OCI-LY1 (cell line): Measurements from ENCODE around the gene TTC31.

Source experiments
- H2AFZ ChIP-seq: fragments of 200-600 bp; sonication (generic), shearing (Covaris generic); 2 replicates; pipeline ENCODE4 v1.6.0; 2014; ENCODE audit warnings: antibody characterized with exemption, mild to moderate bottlenecking, low read length
- H3F3A ChIP-seq: fragments of 200-600 bp; sonication (generic), shearing (Covaris generic); 2 replicates; pipeline ENCODE4 v1.6.0; 2014; ENCODE audit warnings: mild to moderate bottlenecking, antibody characterized with exemption, low read length, moderate library complexity; ENCODE audit not compliant: insufficient read depth
- H3K27ac ChIP-seq: fragments of 200-600 bp; sonication (generic); 2 replicates; pipeline ENCODE4 v1.5.1; 2014; ENCODE audit warnings: low read length, mixed run types, mild to moderate bottlenecking, low read depth; ENCODE audit not compliant: poor library complexity, severe bottlenecking
- H3K27me3 ChIP-seq: fragments of 200-600 bp; sonication (generic); 2 replicates; pipeline ENCODE4 v1.6.0; 2014; ENCODE audit warnings: antibody characterized with exemption, mild to moderate bottlenecking, low read length, moderate library complexity; ENCODE audit not compliant: insufficient read depth
- H3K36me3 ChIP-seq: fragments of 200-600 bp; sonication (generic); 2 replicates; pipeline ENCODE4 v1.6.1; 2014; ENCODE audit warnings: mild to moderate bottlenecking, antibody characterized with exemption, low read length, moderate library complexity, mixed read lengths; ENCODE audit not compliant: insufficient read depth
- H3K4me1 ChIP-seq: fragments of 200-600 bp; sonication (generic); 2 replicates; pipeline ENCODE4 v1.5.1; 2014; ENCODE audit warnings: mild to moderate bottlenecking, low read length, moderate library complexity; ENCODE audit not compliant: insufficient read depth, severe bottlenecking
- H3K4me2 ChIP-seq: fragments of 200-600 bp; sonication (generic), shearing (Covaris generic); 2 replicates; pipeline ENCODE4 v1.6.1; 2014; ENCODE audit warnings: low read length
- H3K4me3 ChIP-seq: fragments of 200-600 bp; sonication (generic); 2 replicates; pipeline ENCODE4 v1.5.1; 2014; ENCODE audit warnings: low read length, low read depth, mild to moderate bottlenecking, mixed read lengths; ENCODE audit not compliant: poor library complexity, severe bottlenecking
- H3K79me2 ChIP-seq: fragments of 200-600 bp; shearing (Covaris generic); 2 replicates; pipeline ENCODE4 v1.6.1; 2016; ENCODE audit warnings: mixed run types, low read length, mixed read lengths; ENCODE audit not compliant: insufficient read depth
- H3K9ac ChIP-seq: fragments of 200-600 bp; sonication (generic), shearing (Covaris generic); 2 replicates; pipeline ENCODE4 v1.6.1; 2014; ENCODE audit warnings: mild to moderate bottlenecking, low read length, mixed read lengths
- H3K9me2 ChIP-seq: fragments of 200-600 bp; sonication (generic), shearing (Covaris generic); 2 replicates; pipeline ENCODE4 v1.6.1; 2014; ENCODE audit warnings: low read depth, mild to moderate bottlenecking, low read length, mixed read lengths
- H3K9me3 ChIP-seq: fragments of 200-600 bp; shearing (Covaris generic); 2 replicates; pipeline ENCODE4 v1.6.1; 2014; ENCODE audit warnings: low read length, mixed read lengths
- H4K20me1 ChIP-seq: fragments of 200-600 bp; sonication (generic), shearing (Covaris generic); 2 replicates; pipeline ENCODE4 v1.6.0; 2016; ENCODE audit warnings: mild to moderate bottlenecking, low read length; ENCODE audit not compliant: insufficient read depth
- CTCF ChIP-seq: fragments of 200-600 bp; sonication (generic), shearing (Covaris generic); IDR thresholded peaks from 2 replicates; pipeline ENCODE4 v1.5.1; 2017; ENCODE audit warnings: mild to moderate bottlenecking, antibody characterized with exemption, low read length, moderate library complexity, mixed read lengths
- EZH2 ChIP-seq: fragments of 200-600 bp; sonication (generic), shearing (Covaris generic); IDR thresholded peaks from 2 replicates; pipeline ENCODE4 v1.8.0; 2017; ENCODE audit warnings: borderline replicate concordance, mixed run types, mild to moderate bottlenecking, antibody characterized with exemption, low read length, moderate library complexity, mixed read lengths

TTC31 gene

GRCh38 chr2:74540291-74540690, 57.4 kb downstream of the TTC31 start:
- peaks cover 5% of the 10 kb centered on the region for H3K4me1 ChIP-seq
- no peak overlapping the region for H3K27ac ChIP-seq
- H3K27me3 ChIP-seq, result no peaks in the 10 kb centered on the region
- H3K9ac ChIP-seq, result no peak overlapping the region
- no peaks in the 10 kb centered on the region for H4K20me1 ChIP-seq
- no peaks in the 10 kb centered on the region for H3K79me2 ChIP-seq
- no peak overlapping the region for H2AFZ ChIP-seq
- no peak for TF ChIP-seq CTCF
- TF ChIP-seq EZH2, result no peak
- H3K9me3 ChIP-seq, result no peaks in the 10 kb centered on the region
- H3F3A ChIP-seq, result no peaks in the 10 kb centered on the region
- no peaks in the 10 kb centered on the region for H3K36me3 ChIP-seq
- H3K4me3 ChIP-seq, result no peak overlapping the region
- H3K9me2 ChIP-seq, result no peaks in the 10 kb centered on the region
- no peak overlapping the region for H3K4me2 ChIP-seq

DNA sequence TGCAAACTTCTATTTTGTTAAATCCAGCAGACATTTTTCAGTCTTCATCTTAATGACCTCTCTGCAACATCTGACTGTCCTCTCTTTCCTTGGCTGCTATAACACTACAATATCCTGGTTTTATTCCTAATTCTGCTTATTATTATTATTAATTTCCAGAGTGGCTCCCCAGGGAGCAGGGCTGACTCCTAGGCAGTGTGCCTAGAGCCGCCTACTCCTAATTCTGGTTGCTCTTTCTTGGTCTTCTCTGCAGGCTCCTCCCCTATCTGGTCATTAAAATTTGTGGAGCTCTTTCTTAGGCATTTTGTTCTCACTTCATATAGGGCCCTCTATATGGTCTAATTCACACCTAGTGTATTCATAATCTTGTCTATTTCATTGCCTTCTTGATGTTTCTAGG, 60.1 kb downstream of the TTC31 start:
- no peaks in the 10 kb centered on the region for H3K36me3 ChIP-seq
- peaks cover 4% of the 10 kb centered on the region; the same call in 1 of the 2 replicates for H3K27me3 ChIP-seq
- no peaks in the 10 kb centered on the region for H4K20me1 ChIP-seq

More for the DNA sequence above, 60.1 kb downstream of the TTC31 start:
- Histone ChIP-seq H2AFZ (no peak overlapping the region), H3K79me2 (no peaks in the 10 kb centered on the region), H3K27ac (no peak overlapping the region), H3K4me3 (no peak overlapping the region), H3K9me2 (no peaks in the 10 kb centered on the region), H3K4me1 (peaks cover 5% of the 10 kb centered on the region), H3K9ac (no peak overlapping the region), H3K4me2 (no peak overlapping the region), H3F3A (no peaks in the 10 kb centered on the region), H3K9me3 (no peaks in the 10 kb centered on the region)
- TF ChIP-seq EZH2 (no peak), CTCF (no peak)
